ENCODE data around the gene ITGA11. TPM values are rescaled to one million over a fixed set of nuclear protein-coding genes. Genes with fewer than 3 reads are reported as not detected.

The ITGA11 gene
- total RNA-seq, 1 donor from 2014 or later, result 0.28 TPM

- H3K27me3 Mint-ChIP-seq (ENCODE audit: unreplicated experiment), result peaks cover 3% of the 10 kb centered on the region
- no peaks in the 10 kb centered on the region for H3K9me3 Mint-ChIP-seq (ENCODE audit: unreplicated experiment)
- TF ChIP-seq CTCF (IDR thresholded peaks at IDR 0.05; ENCODE audit: unreplicated experiment), result no peak
- no peak overlapping the region for H3K4me3 Mint-ChIP-seq (ENCODE audit: unreplicated experiment)
- peaks cover 12% of the 10 kb centered on the region for H3K4me1 Mint-ChIP-seq (ENCODE audit: unreplicated experiment)
- no peak overlapping the region for H3K27ac Mint-ChIP-seq (ENCODE audit: unreplicated experiment)
- DNase-seq (ENCODE audit: low spot score), result no peak
- H3K36me3 Mint-ChIP-seq (ENCODE audit: low read depth, unreplicated experiment), result no peaks in the 10 kb centered on the region
Measured at GRCh38 chr15:68377766-68378165, 54.2 kb downstream of the ITGA11 start.

- Mint-ChIP-seq H3K27me3 (ENCODE audit: unreplicated experiment) (peaks cover 3% of the 10 kb centered on the region), H3K4me1 (ENCODE audit: unreplicated experiment) (peaks cover 12% of the 10 kb centered on the region), H3K9me3 (ENCODE audit: unreplicated experiment) (no peaks in the 10 kb centered on the region), H3K4me3 (ENCODE audit: unreplicated experiment) (no peak overlapping the region), H3K27ac (ENCODE audit: unreplicated experiment) (no peak overlapping the region), H3K36me3 (ENCODE audit: low read depth, unreplicated experiment) (no peaks in the 10 kb centered on the region)
- no peak for DNase-seq (ENCODE audit: low spot score)
- no peak for TF ChIP-seq CTCF (IDR thresholded peaks at IDR 0.05; ENCODE audit: unreplicated experiment)
Measured at GRCh38 chr15:68376447-68377060, 55.4 kb downstream of the ITGA11 start.

- Mint-ChIP-seq H3K4me1 (ENCODE audit: unreplicated experiment) (peaks cover 12% of the 10 kb centered on the region), H3K4me3 (ENCODE audit: unreplicated experiment) (no peak overlapping the region), H3K36me3 (ENCODE audit: low read depth, unreplicated experiment) (no peaks in the 10 kb centered on the region), H3K27me3 (ENCODE audit: unreplicated experiment) (peaks cover 3% of the 10 kb centered on the region), H3K9me3 (ENCODE audit: unreplicated experiment) (no peaks in the 10 kb centered on the region), H3K27ac (ENCODE audit: unreplicated experiment) (no peak overlapping the region)
- DNase-seq (ENCODE audit: low spot score), result no peak
- TF ChIP-seq CTCF (IDR thresholded peaks at IDR 0.05; ENCODE audit: unreplicated experiment), result no peak
Measured at GRCh38 chr15:68375716-68376220, 56.2 kb downstream of the ITGA11 start.

GRCh38 chr15:68375191-68375631 is 56.8 kb downstream of the ITGA11 start:
- DNase-seq (ENCODE audit: low spot score), result no peak
- H3K27me3 Mint-ChIP-seq (ENCODE audit: unreplicated experiment), result peaks cover 3% of the 10 kb centered on the region
- H3K4me3 Mint-ChIP-seq (ENCODE audit: unreplicated experiment), result no peak overlapping the region
- H3K9me3 Mint-ChIP-seq (ENCODE audit: unreplicated experiment), result no peaks in the 10 kb centered on the region
- no peaks in the 10 kb centered on the region for H3K36me3 Mint-ChIP-seq (ENCODE audit: low read depth, unreplicated experiment)
- no peak for TF ChIP-seq CTCF (IDR thresholded peaks at IDR 0.05; ENCODE audit: unreplicated experiment)
- no peak overlapping the region for H3K27ac Mint-ChIP-seq (ENCODE audit: unreplicated experiment)
- H3K4me1 Mint-ChIP-seq (ENCODE audit: unreplicated experiment), result peaks cover 12% of the 10 kb centered on the region

- H3K9me3 Mint-ChIP-seq (ENCODE audit: unreplicated experiment), result no peaks in the 10 kb centered on the region
- H3K4me1 Mint-ChIP-seq (ENCODE audit: unreplicated experiment), result peaks cover 4% of the 10 kb centered on the region
- no peaks in the 10 kb centered on the region for H3K36me3 Mint-ChIP-seq (ENCODE audit: low read depth, unreplicated experiment)
- no peak for TF ChIP-seq CTCF (IDR thresholded peaks at IDR 0.05; ENCODE audit: unreplicated experiment)
- no peak overlapping the region for H3K27ac Mint-ChIP-seq (ENCODE audit: unreplicated experiment)
- DNase-seq (ENCODE audit: low spot score), result no peak
- H3K4me3 Mint-ChIP-seq (ENCODE audit: unreplicated experiment), result no peak overlapping the region
- peaks cover 3% of the 10 kb centered on the region for H3K27me3 Mint-ChIP-seq (ENCODE audit: unreplicated experiment)
Measured at GRCh38 chr15:68374168-68374745, 57.7 kb downstream of the ITGA11 start.

Data from endothelial cell (in vitro differentiated cells).